ENCODE data around the gene FBXW11.
"Not testable (repeated sequence)": the region's sequence is repeated elsewhere in the genome, so short reads cannot be mapped to it uniquely, and the experiment has no call there.

FBXW11 gene

GRCh38 chr5:171897231-171897630, 109.2 kb downstream of the FBXW11 start:
- no peak overlapping the region for H3K9ac ChIP-seq (ENCODE audit: low read length)
- H3K4me1 ChIP-seq (ENCODE audit: control insufficient read depth, insufficient read depth, low read length), result no peaks in the 10 kb centered on the region
- H3K27me3 ChIP-seq (ENCODE audit: control insufficient read depth, insufficient read depth, low read length), result no peaks in the 10 kb centered on the region
- no peaks in the 10 kb centered on the region for H3K36me3 ChIP-seq (ENCODE audit: control insufficient read depth, insufficient read depth, low read length)
- no peaks in the 10 kb centered on the region for H3K9me3 ChIP-seq (ENCODE audit: control insufficient read depth, low read length)
- H3K4me3 ChIP-seq (ENCODE audit: low read length), result no peak overlapping the region

DNA sequence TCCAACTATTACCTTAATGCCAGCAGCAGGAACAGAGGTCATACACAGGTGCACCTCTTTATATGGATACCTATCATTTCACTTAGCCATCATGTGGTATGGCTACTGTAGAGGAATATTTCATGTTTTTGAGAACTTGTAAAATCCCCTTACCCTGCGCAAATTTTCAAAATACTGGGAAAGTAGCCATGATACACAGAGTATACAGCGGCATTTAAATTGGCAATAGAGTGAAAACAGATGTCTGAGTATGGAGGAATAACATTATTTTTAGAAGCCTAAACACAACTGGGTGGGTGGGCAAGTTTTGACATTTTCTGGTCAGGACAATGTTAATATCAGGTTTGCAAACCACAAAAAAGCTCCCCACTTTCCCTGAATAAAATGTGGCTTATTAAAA, 111.4 kb downstream of the FBXW11 start:
- H3K4me1 ChIP-seq (ENCODE audit: control insufficient read depth, insufficient read depth, low read length), result no peaks in the 10 kb centered on the region
- no peak overlapping the region for H3K4me3 ChIP-seq (ENCODE audit: low read length)
- H3K36me3 ChIP-seq (ENCODE audit: control insufficient read depth, insufficient read depth, low read length), result no peaks in the 10 kb centered on the region
- H3K9me3 ChIP-seq (ENCODE audit: control insufficient read depth, low read length), result no peaks in the 10 kb centered on the region
- no peak overlapping the region for H3K9ac ChIP-seq (ENCODE audit: low read length)
- no peaks in the 10 kb centered on the region for H3K27me3 ChIP-seq (ENCODE audit: control insufficient read depth, insufficient read depth, low read length)

- Histone ChIP-seq H3K27me3 (ENCODE audit: control insufficient read depth, insufficient read depth, low read length) (no peaks in the 10 kb centered on the region), H3K9ac (ENCODE audit: low read length) (no peak overlapping the region), H3K9me3 (ENCODE audit: control insufficient read depth, low read length) (no peaks in the 10 kb centered on the region), H3K4me1 (ENCODE audit: control insufficient read depth, insufficient read depth, low read length) (no peaks in the 10 kb centered on the region), H3K36me3 (ENCODE audit: control insufficient read depth, insufficient read depth, low read length) (no peaks in the 10 kb centered on the region), H3K4me3 (ENCODE audit: low read length) (no peak overlapping the region)
These were observed 113.0 kb downstream of the FBXW11 start for GRCh38 chr5:171893290-171893886.

- Histone ChIP-seq H3K9ac (ENCODE audit: low read length) (no peak overlapping the region), H3K36me3 (ENCODE audit: control insufficient read depth, insufficient read depth, low read length) (no peaks in the 10 kb centered on the region), H3K4me1 (ENCODE audit: control insufficient read depth, insufficient read depth, low read length) (no peaks in the 10 kb centered on the region), H3K27me3 (ENCODE audit: control insufficient read depth, insufficient read depth, low read length) (no peaks in the 10 kb centered on the region), H3K4me3 (ENCODE audit: low read length) (no peak overlapping the region), H3K9me3 (ENCODE audit: control insufficient read depth, low read length) (no peaks in the 10 kb centered on the region)
These were observed 114.8 kb downstream of the FBXW11 start for GRCh38 chr5:171891595-171891994.

GRCh38 chr5:171891150-171891549, 115.3 kb downstream of the FBXW11 start:
- no peak overlapping the region for H3K4me3 ChIP-seq (ENCODE audit: low read length)
- no peaks in the 10 kb centered on the region for H3K36me3 ChIP-seq (ENCODE audit: control insufficient read depth, insufficient read depth, low read length)
- H3K9me3 ChIP-seq (ENCODE audit: control insufficient read depth, low read length), result no peaks in the 10 kb centered on the region
- H3K4me1 ChIP-seq (ENCODE audit: control insufficient read depth, insufficient read depth, low read length), result no peaks in the 10 kb centered on the region
- H3K27me3 ChIP-seq (ENCODE audit: control insufficient read depth, insufficient read depth, low read length), result no peaks in the 10 kb centered on the region
- no peak overlapping the region for H3K9ac ChIP-seq (ENCODE audit: low read length)

DNA sequence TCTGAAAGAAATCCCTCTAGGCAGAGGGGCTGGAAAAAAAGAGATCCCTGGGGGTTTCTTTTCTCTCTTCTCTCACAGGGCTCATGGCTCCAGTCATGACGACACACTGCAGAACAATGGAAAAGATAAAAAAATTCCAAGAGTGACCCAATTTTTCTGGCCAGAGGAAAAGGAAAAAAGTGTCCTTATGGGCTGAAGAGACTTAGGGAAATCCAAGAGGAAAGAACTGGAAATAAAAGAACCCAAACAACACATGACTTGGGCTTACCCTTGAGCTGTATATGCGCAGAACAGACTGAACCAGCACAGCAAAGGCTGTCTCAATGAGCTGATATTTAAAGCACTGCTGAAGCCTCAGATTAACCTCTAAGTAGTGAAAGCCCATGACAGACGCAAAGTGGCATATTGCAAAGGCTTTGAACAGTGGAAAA, 118.4 kb downstream of the FBXW11 start:
- Histone ChIP-seq H3K4me3 (ENCODE audit: low read length) (no peak overlapping the region), H3K9ac (ENCODE audit: low read length) (no peak overlapping the region), H3K36me3 (ENCODE audit: control insufficient read depth, insufficient read depth, low read length) (no peaks in the 10 kb centered on the region), H3K9me3 (ENCODE audit: control insufficient read depth, low read length) (no peaks in the 10 kb centered on the region), H3K27me3 (ENCODE audit: control insufficient read depth, insufficient read depth, low read length) (no peaks in the 10 kb centered on the region), H3K4me1 (ENCODE audit: control insufficient read depth, insufficient read depth, low read length) (no peaks in the 10 kb centered on the region)

DNA sequence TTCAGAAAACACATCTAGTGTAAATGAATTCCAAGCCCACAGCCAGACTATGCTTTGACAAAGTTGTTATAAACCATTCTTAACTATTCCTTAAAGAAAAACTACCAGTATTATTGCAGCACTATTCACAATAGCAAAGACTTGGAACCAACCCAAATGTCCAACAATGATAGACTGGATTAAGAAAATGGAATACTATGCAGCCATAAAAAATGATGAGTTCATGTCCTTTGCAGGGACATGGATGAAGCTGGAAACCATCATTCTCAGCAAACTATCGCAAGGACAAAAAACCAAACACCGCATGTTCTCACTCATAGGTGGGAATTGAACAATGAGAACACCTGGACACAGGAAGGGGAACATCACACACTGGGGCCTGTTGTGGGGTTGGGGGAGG, 120.4 kb downstream of the FBXW11 start:
- not testable (repeated sequence) for H3K4me1 ChIP-seq (ENCODE audit: control insufficient read depth, insufficient read depth, low read length); H3K36me3 ChIP-seq (ENCODE audit: control insufficient read depth, insufficient read depth, low read length); H3K27me3 ChIP-seq (ENCODE audit: control insufficient read depth, insufficient read depth, low read length); H3K9me3 ChIP-seq (ENCODE audit: control insufficient read depth, low read length); H3K9ac ChIP-seq (ENCODE audit: low read length); H3K4me3 ChIP-seq (ENCODE audit: low read length)

DNA sequence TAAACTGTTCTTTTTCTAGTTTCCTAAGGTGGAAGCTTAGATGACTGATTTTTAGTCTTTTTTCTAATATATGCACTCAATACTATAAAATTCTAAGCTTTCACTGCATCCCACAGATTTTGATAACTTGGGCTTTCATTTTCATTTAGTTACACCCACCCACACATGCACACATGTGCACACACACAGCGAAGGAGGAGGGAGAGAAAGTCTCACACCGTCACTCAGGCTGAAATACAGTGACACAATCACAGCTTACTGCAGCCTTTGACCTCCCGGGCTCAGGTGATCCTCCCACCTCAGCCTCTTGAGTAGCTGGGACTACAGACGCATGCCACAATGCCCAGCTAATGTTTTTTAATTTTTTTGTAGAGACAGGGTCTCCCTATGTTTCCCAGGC, 124.3 kb downstream of the FBXW11 start:
- Histone ChIP-seq H3K4me3 (ENCODE audit: low read length) (no peak overlapping the region), H3K36me3 (ENCODE audit: control insufficient read depth, insufficient read depth, low read length) (peaks cover 3% of the 10 kb centered on the region), H3K27me3 (ENCODE audit: control insufficient read depth, insufficient read depth, low read length) (no peaks in the 10 kb centered on the region), H3K4me1 (ENCODE audit: control insufficient read depth, insufficient read depth, low read length) (no peaks in the 10 kb centered on the region), H3K9me3 (ENCODE audit: control insufficient read depth, low read length) (no peaks in the 10 kb centered on the region), H3K9ac (ENCODE audit: low read length) (no peak overlapping the region)

GRCh38 chr5:171874234-171874633, 132.2 kb downstream of the FBXW11 start:
- peaks cover 3% of the 10 kb centered on the region for H3K36me3 ChIP-seq (ENCODE audit: control insufficient read depth, insufficient read depth, low read length)
- H3K4me1 ChIP-seq (ENCODE audit: control insufficient read depth, insufficient read depth, low read length), result no peaks in the 10 kb centered on the region
- no peak overlapping the region for H3K4me3 ChIP-seq (ENCODE audit: low read length)
- no peaks in the 10 kb centered on the region for H3K9me3 ChIP-seq (ENCODE audit: control insufficient read depth, low read length)
- no peaks in the 10 kb centered on the region for H3K27me3 ChIP-seq (ENCODE audit: control insufficient read depth, insufficient read depth, low read length)
- H3K9ac ChIP-seq (ENCODE audit: low read length), result no peak overlapping the region

DNA sequence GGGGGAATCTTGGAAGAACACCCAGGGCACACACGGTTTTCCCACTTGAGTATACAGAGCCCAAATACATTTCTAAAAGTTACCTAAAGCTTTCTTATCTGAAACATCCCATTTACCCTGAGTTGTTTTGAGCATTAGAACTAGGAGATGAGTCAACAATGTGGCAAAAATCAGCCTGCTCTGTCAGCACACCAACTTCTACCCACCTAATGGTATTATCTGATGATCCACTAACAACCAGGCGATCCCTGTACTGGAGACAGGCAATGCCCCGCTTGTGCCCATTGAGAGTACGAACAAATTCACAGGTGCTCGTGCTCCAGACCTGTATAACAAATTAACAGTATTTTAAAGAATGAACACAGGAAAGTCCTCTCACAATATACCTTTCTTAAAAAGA, 133.8 kb downstream of the FBXW11 start:
- H3K36me3 ChIP-seq (ENCODE audit: control insufficient read depth, insufficient read depth, low read length), result peaks cover 9% of the 10 kb centered on the region
- H3K9me3 ChIP-seq (ENCODE audit: control insufficient read depth, low read length), result no peaks in the 10 kb centered on the region
- H3K4me1 ChIP-seq (ENCODE audit: control insufficient read depth, insufficient read depth, low read length), result no peaks in the 10 kb centered on the region
- no peak overlapping the region for H3K9ac ChIP-seq (ENCODE audit: low read length)
- no peaks in the 10 kb centered on the region for H3K27me3 ChIP-seq (ENCODE audit: control insufficient read depth, insufficient read depth, low read length)
- no peak overlapping the region for H3K4me3 ChIP-seq (ENCODE audit: low read length)

DNA sequence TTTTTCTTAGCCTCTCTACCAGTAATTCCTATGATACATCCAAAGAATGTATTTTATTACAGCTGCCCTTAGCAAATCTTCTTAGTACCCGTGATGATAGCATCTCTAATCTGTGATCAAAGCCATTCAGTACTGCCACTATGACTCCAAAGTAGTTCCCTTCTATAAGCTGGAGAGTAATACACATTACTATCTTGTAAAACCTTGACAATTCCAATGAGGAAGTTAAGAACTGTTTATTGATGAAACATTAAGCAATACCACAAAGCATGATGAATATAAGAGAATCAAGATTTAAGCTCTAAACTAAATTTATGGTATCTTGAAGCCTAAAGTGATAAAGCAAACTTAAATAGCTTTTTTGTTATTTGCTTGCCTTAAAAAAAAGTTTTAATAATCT, 134.7 kb downstream of the FBXW11 start:
- Histone ChIP-seq H3K27me3 (ENCODE audit: control insufficient read depth, insufficient read depth, low read length) (no peaks in the 10 kb centered on the region), H3K9me3 (ENCODE audit: control insufficient read depth, low read length) (no peaks in the 10 kb centered on the region), H3K9ac (ENCODE audit: low read length) (no peak overlapping the region), H3K4me3 (ENCODE audit: low read length) (no peak overlapping the region), H3K36me3 (ENCODE audit: control insufficient read depth, insufficient read depth, low read length) (peaks cover 7% of the 10 kb centered on the region), H3K4me1 (ENCODE audit: control insufficient read depth, insufficient read depth, low read length) (no peaks in the 10 kb centered on the region)

DNA sequence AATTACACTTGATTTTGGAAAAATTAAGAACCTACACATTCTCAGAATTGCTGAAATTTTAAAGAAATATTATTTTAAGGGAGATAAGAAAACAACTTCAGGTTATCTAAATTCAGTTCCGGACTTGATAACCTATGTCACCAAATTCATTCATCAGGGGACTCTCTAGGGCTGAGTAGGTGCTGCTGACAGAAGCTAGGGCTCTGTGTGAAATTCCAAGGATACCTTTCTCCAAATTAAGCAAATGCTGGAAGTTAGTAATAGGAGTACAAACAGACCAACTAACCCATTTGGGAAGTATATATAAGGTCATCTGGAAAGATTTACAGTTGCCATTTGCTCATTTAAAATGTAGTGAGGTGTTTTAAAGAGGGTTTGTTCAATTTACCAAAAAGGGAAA, 136.5 kb downstream of the FBXW11 start:
- Histone ChIP-seq H3K27me3 (ENCODE audit: control insufficient read depth, insufficient read depth, low read length) (no peaks in the 10 kb centered on the region), H3K4me1 (ENCODE audit: control insufficient read depth, insufficient read depth, low read length) (no peaks in the 10 kb centered on the region), H3K36me3 (ENCODE audit: control insufficient read depth, insufficient read depth, low read length) (peaks cover 7% of the 10 kb centered on the region), H3K9me3 (ENCODE audit: control insufficient read depth, low read length) (no peaks in the 10 kb centered on the region), H3K4me3 (ENCODE audit: low read length) (no peak overlapping the region), H3K9ac (ENCODE audit: low read length) (no peak overlapping the region)

DNA sequence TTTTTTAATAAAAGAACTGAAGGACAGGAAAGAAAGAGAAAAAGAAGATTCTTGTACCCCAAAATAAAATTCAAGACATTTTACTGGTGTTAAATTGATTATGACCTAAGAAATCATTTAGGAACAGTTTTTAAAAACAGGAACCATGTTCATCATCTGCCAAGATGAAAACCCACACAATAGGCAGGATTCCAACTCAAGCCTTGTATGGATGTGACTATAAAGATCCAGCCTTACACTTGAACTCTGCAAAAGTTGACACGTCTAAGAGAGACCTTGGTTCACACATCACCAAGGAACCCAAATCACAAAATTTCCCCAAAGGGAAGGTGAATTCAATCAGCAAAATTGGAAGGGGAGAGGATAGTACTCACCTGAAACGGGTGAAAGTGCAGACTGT, 138.2 kb downstream of the FBXW11 start:
- Histone ChIP-seq H3K4me3 (ENCODE audit: low read length) (no peak overlapping the region), H3K4me1 (ENCODE audit: control insufficient read depth, insufficient read depth, low read length) (no peaks in the 10 kb centered on the region), H3K36me3 (ENCODE audit: control insufficient read depth, insufficient read depth, low read length) (peaks cover 7% of the 10 kb centered on the region), H3K27me3 (ENCODE audit: control insufficient read depth, insufficient read depth, low read length) (no peaks in the 10 kb centered on the region), H3K9ac (ENCODE audit: low read length) (no peak overlapping the region), H3K9me3 (ENCODE audit: control insufficient read depth, low read length) (no peaks in the 10 kb centered on the region)

All from mucosa of stomach (tissue), 1 donor.